ENCODE measurements around the gene MEAF6.

MEAF6 gene

GRCh38 chr1:37502104-37502503, 12.5 kb downstream of the MEAF6 start:
- no peak for DNase-seq (ENCODE audit: low read depth in 2 of 2)
- TF ChIP-seq, protein P1, sequence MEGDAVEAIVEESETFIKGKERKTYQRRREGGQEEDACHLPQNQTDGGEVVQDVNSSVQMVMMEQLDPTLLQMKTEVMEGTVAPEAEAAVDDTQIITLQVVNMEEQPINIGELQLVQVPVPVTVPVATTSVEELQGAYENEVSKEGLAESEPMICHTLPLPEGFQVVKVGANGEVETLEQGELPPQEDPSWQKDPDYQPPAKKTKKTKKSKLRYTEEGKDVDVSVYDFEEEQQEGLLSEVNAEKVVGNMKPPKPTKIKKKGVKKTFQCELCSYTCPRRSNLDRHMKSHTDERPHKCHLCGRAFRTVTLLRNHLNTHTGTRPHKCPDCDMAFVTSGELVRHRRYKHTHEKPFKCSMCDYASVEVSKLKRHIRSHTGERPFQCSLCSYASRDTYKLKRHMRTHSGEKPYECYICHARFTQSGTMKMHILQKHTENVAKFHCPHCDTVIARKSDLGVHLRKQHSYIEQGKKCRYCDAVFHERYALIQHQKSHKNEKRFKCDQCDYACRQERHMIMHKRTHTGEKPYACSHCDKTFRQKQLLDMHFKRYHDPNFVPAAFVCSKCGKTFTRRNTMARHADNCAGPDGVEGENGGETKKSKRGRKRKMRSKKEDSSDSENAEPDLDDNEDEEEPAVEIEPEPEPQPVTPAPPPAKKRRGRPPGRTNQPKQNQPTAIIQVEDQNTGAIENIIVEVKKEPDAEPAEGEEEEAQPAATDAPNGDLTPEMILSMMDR (IDR thresholded peaks at IDR 0.05; ENCODE audit: low read depth, low read length): no peak
- H3K4me3 ChIP-seq (replicated peaks in 1 of 2; ENCODE audit: low read depth in 2 of 2, low read length in 2 of 2): no peak overlapping the region

GRCh38 chr1:37501661-37502060, 12.9 kb downstream of the MEAF6 start:
- TF ChIP-seq, protein P1 (IDR thresholded peaks at IDR 0.05; ENCODE audit: low read depth, low read length): no peak
- H3K4me3 ChIP-seq (replicated peaks in 1 of 2; ENCODE audit: low read depth in 2 of 2, low read length in 2 of 2): no peak overlapping the region
- no peak for DNase-seq (ENCODE audit: low read depth in 2 of 2)

GRCh38 chr1:37498872-37499617, 15.5 kb downstream of the MEAF6 start:
- H3K4me3 ChIP-seq (replicated peaks in 1 of 2; ENCODE audit: low read depth in 2 of 2, low read length in 2 of 2): no peak overlapping the region
- TF ChIP-seq, protein P1 (IDR thresholded peaks at IDR 0.05; ENCODE audit: low read depth, low read length): no peak
- peak; percentile 76 to 78 for DNase-seq (ENCODE audit: low read depth in 2 of 2)

GRCh38 chr1:37497832-37498231, 16.7 kb downstream of the MEAF6 start:
- no peak overlapping the region for H3K4me3 ChIP-seq (replicated peaks in 1 of 2; ENCODE audit: low read depth in 2 of 2, low read length in 2 of 2)
- TF ChIP-seq, protein P1 (IDR thresholded peaks at IDR 0.05; ENCODE audit: low read depth, low read length): no peak
- no peak for DNase-seq (ENCODE audit: low read depth in 2 of 2)

DNA sequence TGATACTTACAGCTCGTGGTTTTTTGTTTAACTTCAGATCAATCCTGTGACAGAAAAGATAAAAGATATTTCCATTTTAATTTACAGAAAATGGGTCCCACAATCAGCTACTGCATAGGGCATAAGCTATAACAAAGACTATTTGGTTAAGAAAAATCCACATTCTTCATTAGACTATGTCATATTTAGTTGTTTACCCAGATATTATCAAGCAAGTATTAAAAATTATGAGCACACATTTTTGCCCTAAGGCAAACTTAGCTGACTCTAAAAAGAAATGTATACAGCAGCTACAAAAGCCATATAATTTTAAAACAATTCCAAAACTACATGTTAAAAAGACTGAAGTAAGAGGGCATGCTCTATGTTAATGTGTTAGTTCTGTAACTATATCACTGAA, 18.7 kb downstream of the MEAF6 start:
- TF ChIP-seq, protein P1 (IDR thresholded peaks at IDR 0.05; ENCODE audit: low read depth, low read length): no peak
- no peak for DNase-seq (ENCODE audit: low read depth in 2 of 2)
- H3K4me3 ChIP-seq (replicated peaks in 1 of 2; ENCODE audit: low read depth in 2 of 2, low read length in 2 of 2): no peak overlapping the region

DNA sequence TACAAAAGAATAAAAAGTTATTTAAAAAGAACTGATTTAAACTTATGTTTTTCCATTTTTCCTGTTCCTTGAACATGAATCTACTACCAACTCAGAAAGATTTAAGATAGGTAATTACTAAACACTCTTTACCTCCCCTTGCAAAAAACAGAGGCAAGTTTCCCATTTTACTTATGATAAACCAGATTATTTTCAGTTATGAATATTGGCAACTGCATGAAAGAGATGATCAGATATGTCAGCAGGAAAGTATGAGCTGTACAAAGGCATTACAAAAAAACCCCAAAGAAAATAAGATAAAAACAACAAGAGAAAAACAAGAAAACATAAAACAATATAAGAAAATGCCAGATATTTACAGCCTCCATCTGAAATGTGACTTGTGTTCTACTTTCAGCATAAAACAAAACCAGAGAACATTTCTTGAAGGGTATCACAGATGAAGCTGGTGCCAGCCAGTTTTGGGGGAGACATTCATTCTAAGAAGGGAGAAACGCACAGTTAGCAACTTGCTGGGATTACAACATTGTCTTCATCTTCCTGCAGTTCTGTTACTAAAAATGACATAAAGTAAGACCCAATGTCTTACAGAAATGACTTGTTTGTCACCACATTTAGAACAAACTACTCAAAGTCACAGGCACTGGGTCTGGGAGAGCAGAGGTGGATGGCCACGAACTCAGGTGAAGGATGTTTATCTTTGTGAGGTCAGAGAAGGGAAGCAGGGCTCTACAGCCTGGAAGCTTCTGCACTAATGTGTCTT, 21.0 kb downstream of the MEAF6 start:
- TF ChIP-seq, protein P1 (IDR thresholded peaks at IDR 0.05; ENCODE audit: low read depth, low read length): no peak
- DNase-seq (ENCODE audit: low read depth in 2 of 2): no peak
- H3K4me3 ChIP-seq (replicated peaks in 1 of 2; ENCODE audit: low read depth in 2 of 2, low read length in 2 of 2): no peak overlapping the region
